H1 (cell line): Measurements from ENCODE around the gene SH3BP2. TPM values are rescaled to one million over a fixed set of nuclear protein-coding genes. Genes with fewer than 3 reads are reported as not detected.

Source experiments
- CREB1 ChIP-seq: IDR thresholded peaks from 2 replicates; pipeline ENCODE4 v1.6.1; 2012; ENCODE audit warnings: inconsistent platforms
- EP300 ChIP-seq, 2 experiments: IDR thresholded peaks; 1 replicate in 1 of 2; 2 replicates in 1 of 2; pipeline ENCODE4 v1.6.1; 2011 to 2012; ENCODE audit warnings: low read depth in 2 of 2, low read length in 2 of 2, mild to moderate bottlenecking in 2 of 2, borderline replicate concordance in 1 of 2, inconsistent platforms in 1 of 2, moderate library complexity in 1 of 2
- JUND ChIP-seq: IDR thresholded peaks from 2 replicates; pipeline ENCODE4 v1.6.1; 2011; ENCODE audit warnings: mild to moderate bottlenecking, improper control_type of control experiment, low read length
- TCF12 ChIP-seq: IDR thresholded peaks from 2 replicates; pipeline ENCODE4 v1.6.1; 2011; ENCODE audit warnings: low read depth, mild to moderate bottlenecking, low read length
- polyA plus RNA-seq, 7 experiments: library from polyadenylated mRNA; depleted of rRNA in 3 of 7; stranded (reverse) in 5 of 7; unstranded in 2 of 7; fragments of >200 nt in 5 of 7; fragments of 200-250 nt in 2 of 7; gene quantifications; 1 replicate in 5 of 7; 2 replicates in 1 of 7; 4 replicates in 1 of 7; pipeline versions ENCODE4 v1.2.1 to v1.2.3, GENCODE V29; 2011 to 2013; ENCODE audit warnings: missing spikeins in 2 of 7, mixed read lengths in 2 of 7
- total RNA-seq: library from RNA; stranded (reverse); fragmentation: NEBNext Ultra II Directional; extraction: Animal tissue kit (Norgen Biotek cat#: 25700); gene quantifications from 2 replicates; pipeline ENCODE4 v1.2.1, GENCODE V29; 2021
- TF ChIP-seq, protein P1 (sequence below): IDR thresholded peaks from 2 replicates; pipeline ENCODE4 v1.6.1; 2012; ENCODE audit warnings: low read length, inconsistent platforms

SH3BP2 gene
- total and polyA plus RNA-seq, 2 of the 8 experiments (the other 6 are each of a cell fraction or from before 2014, with no cell fraction given), result 27.4 to 31.4 TPM

DNA sequence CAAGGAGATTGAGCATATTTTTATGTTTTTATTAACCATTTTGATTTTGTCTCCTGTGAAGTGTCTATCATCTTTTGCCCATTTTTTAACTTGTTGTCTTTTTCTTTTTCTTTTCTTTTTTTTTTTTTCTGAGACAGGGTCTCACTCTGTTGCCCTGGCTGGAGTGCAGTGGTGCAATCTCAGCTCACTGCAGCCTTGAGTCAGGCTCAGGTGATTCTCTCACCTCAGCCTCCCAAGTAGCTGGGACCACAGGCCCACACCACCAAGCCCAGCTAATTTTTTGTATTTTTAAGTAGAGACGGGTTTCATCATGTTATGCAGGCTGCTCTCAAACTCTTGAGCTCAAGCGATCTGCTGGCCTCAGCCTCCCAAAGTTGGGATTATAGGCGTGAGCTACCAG lies 46.2 kb downstream of the SH3BP2 start (continued):
- TF ChIP-seq, protein P1, sequence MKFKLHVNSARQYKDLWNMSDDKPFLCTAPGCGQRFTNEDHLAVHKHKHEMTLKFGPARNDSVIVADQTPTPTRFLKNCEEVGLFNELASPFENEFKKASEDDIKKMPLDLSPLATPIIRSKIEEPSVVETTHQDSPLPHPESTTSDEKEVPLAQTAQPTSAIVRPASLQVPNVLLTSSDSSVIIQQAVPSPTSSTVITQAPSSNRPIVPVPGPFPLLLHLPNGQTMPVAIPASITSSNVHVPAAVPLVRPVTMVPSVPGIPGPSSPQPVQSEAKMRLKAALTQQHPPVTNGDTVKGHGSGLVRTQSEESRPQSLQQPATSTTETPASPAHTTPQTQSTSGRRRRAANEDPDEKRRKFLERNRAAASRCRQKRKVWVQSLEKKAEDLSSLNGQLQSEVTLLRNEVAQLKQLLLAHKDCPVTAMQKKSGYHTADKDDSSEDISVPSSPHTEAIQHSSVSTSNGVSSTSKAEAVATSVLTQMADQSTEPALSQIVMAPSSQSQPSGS, result no peak
- TF ChIP-seq TCF12, result no peak
- no peak for TF ChIP-seq CREB1
- TF ChIP-seq JUND, result no peak
- no peak for TF ChIP-seq EP300 (IDR thresholded peaks at IDR 0.05; ENCODE audit: borderline replicate concordance in 1 of 2, low read depth in 2 of 2, low read length in 2 of 2)
